GM18517 (cell line): ENCODE results near the gene GRM1.

Experiments
- ATAC-seq: cut with Tn5 transposase; IDR thresholded peaks from one replicate; pipeline ENCODE4 v1.9.1; 2021; ENCODE audit warnings: mild to moderate bottlenecking, moderate library complexity; ENCODE audit not compliant: unreplicated experiment

Gene GRM1

DNA sequence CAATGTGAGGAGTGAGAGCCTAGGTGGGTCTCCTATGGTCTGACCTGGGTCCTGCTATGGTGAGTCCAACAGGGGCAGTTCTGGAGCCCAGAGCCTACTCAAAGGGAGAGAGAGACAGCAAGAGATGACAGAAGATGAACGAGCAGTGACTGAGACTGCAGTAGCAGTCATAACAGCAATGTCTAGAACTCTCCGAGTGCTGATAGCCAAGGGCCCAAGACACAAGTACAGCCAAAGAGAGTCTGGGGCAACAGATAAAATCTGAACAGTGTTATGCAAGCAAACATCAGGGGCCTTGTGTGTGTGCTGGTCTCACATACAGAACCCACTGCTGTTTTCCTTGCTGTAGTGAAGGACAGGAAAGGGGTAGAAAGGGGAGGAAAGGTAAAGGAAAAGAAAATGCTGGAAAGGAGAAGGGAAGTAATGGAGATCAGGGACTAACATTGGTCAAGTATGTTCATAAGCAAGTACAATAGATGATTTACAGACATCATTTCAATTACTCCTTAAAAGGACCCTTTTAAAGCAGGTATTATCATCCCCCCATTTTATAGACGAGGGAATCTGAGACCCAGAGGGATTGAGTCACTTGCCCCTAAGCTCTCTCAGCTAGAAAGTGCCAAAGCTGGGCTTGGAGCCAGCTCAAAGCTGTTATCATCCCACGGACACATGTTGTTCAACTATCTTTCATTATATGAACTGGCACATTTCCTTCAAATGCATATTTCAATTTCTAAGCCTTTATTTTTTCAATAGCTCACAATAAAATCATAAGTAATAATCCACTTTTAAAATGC, 332.5 kb downstream of the GRM1 start:
- no peak for ATAC-seq

DNA sequence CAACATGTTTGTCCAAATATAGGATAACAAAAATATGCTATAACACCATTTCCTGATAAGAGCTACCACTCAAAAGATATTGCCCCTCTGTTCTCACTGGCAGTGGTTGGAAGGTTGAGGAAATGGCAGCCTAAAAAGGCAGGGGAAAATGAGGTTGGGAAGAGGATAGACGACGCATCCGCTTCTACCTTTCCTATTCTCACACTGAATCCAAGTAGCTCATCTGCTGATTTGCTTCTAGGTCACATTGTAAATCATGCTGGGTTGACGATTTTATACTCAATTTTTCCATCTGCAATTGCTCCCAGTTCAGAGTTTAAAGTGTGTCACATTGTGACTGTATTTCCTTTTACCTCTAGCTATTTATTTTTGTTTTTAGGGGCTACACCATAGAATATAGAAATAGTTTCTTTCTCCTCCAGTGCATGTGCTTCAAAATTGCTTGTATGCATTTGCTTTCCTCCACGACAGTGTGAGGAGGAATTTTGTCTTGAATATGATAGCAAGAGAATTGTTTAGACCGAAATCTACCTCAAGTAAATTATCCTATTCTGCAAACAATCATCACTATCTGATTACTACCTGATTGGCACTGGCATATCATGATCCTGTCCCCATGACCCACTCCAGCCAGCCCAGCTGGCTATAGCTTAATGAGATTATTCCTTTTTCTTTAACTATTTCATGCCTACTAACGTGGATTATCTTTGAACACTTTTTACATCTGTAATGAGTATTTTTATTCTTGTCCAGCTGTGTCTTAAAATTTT, 335.2 kb downstream of the GRM1 start:
- ATAC-seq = no peak

DNA sequence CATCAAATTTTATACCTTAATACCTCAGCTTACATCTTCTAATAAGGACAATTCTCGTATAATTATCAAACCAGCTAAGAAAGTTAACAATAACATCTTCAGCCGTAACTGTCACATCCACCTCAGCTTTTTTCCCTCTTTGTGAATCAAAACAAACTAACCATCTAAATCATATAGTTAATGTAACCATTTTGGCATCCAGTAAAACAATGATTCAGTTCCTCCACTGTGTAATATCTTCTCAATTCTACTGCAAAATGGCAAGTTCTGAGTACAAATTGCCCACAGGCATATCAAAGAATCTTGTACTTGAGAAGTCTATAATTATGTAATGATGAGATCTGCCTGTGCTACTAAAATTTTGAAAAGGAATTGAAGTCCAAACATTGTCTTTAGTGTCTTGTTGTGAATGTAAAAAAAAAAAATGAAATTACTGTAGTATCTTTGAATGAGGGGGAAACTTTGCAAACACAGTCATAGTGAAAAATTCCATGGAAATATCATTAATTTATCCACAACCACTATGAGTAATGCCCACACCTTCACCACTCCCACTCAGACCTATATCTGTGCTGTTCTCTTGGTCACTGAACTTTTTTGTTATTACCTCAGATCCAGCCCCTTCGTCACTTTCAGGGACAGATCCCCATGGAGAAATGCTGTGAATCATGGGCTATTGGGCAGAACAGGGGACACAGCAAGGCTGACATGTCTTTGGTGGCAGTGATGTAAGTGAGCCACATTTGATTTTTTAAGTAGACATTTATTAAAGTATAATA, 336.1 kb downstream of the GRM1 start:
- ATAC-seq = no peak

DNA sequence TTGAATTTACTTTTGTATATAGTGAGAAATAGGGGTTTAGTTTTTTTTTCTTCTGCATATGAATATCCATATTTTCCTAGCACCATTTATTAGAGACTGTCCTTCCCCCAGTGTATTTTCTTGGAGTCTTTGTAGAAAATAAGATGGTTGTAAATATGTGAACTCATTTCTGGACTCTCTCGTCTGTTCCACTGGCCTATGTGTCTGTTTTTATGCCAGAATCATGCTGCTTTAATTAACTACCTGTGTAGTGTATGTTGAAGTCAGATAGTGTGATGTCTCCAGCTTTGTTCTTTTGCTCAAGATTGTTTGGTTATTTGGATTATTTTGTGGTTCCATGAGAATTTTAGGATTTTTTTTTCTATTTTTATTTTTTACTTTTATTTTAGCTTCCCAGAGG, 338.2 kb downstream of the GRM1 start:
- no peak for ATAC-seq

DNA sequence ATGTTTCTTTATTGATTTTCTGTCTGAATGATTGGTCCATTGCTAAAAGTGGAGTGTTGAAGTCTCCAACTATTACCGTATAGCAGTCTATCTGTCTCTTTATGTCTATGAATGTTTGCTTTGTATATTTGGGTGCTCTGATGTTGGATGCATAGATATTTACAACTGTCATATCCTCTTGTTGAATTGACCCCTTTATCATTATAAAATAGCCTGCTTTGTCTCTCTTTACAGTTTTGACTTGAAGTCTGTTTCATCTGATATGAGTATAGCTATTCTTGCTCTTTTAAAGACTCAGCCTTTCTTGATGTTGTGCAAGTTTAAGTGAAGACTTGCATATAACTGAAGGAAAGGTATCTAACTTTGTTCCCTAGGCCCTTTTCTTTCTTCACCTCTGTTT, 341.0 kb downstream of the GRM1 start:
- ATAC-seq = no peak

DNA sequence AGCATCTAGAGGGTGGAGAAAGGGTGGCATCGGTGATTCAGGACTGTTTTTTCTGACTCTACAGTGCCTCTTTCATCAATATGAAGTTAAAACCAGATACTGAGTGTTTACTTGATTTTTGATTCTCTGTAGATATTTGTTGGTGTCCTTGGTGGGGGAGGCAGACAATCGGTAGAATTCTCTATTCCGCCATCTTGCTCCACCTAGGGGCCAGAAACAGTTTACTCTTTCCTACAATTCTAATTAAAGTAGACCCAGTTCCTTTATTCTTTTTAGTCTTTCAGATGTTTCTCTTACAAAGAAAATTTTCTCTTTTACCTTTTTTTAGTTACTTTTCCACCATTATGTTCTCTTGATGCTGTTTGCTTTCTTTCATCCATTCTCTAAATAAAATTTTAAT, 352.6 kb downstream of the GRM1 start:
- no peak for ATAC-seq

DNA sequence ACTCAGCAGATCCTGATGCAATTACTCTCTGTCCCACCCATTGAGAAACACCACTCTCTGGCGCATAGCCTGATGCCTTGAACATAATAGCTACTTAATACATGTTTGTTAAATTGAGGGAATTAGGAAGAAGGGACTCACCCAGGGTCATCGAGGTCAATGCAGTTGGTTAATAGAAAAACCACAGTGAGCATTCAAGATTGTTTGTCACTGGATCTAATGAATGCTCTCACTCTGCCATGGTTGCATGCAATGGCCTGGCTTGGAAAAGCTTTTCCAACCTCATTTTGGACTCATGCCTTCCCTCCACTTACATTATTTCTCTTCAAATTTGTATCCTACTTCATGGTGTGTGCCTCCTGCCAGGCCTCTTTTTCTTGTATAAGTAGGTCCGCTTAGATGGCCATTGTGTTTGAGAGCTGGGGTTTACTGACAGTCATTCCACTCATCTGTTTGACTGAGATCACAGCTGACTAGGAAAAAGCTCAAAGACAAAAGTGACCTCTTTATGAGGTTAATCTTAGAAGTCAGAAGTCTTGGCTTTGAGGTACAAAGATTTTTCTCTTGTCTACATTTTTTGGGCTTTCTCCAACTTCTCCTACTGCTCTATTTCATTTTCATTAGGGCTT, 360.0 kb downstream of the GRM1 start:
- ATAC-seq = no peak

DNA sequence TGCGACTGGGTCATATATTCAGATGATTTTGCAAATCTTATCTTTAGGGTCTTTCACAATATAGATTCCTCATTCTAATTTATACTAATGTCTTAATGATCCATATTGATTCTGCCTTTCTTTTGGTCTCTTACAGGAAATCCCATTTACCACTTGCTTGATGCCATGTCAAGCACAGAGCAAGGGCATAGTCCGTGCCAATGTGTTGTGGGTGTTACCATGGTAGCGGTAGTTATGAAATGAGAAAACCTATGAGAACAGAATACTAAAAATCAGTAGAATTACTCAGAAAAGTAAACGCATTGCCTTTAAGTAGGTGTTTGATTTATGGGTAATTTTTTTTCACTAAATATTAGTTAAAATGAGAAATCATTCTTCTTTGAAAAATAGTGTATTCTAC, 360.9 kb downstream of the GRM1 start:
- no peak for ATAC-seq

DNA sequence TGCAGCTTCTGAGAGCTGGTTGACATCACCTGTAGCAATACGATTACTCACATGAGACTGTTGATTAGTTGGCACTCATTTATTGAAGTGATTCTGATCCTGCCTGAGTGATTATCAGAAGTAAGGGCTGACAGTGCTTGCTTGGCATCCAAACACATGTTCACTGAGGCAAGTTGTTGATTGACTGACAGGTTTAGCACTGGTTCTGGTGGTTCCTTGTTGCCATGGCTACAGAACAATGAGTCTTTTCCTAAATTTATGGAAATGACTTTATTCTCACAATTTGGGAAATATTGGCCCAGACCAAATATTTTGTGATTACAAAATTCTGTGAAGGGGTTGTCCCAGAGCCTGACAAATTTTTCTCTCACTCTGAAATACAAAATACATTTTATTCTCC, 368.8 kb downstream of the GRM1 start:
- no peak for ATAC-seq

DNA sequence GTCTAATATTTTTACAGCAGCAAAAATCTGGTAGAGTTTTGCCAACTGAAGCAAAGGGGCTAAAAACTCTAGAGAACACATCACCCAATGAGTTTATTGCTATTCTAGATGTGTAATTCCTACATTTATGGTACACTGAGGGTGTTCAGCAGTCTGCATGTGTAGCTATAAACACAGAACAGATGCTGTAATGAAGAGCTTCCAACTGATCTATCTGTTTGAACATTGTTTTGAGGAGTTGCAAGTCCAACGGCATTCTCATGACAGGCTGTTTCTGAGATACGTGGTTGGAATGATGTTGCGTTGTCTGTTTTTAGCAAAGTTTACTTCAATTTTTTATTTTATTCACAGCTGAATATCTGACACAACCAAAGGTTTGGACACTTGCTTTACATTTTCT, 373.6 kb downstream of the GRM1 start:
- ATAC-seq = no peak

DNA sequence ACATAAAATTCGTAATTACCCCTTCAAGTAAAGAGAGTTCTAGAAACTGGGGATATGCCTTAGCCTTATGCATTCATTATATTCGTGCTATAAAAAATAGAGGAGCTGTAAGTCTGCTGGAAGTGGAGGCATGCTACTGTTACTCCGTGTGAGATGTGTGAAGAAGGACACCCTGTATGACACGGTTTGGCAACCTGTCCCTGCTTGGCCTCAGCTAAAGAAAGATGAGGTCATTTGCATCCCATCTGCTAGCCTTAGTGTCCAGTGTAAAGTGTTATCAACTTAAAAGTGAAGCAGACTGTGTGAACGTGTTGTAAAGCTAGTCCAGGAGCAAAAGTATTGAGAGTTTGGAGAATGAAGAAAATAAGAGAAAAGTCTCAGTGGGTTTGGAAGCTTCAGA, 379.7 kb downstream of the GRM1 start:
- no peak for ATAC-seq

DNA sequence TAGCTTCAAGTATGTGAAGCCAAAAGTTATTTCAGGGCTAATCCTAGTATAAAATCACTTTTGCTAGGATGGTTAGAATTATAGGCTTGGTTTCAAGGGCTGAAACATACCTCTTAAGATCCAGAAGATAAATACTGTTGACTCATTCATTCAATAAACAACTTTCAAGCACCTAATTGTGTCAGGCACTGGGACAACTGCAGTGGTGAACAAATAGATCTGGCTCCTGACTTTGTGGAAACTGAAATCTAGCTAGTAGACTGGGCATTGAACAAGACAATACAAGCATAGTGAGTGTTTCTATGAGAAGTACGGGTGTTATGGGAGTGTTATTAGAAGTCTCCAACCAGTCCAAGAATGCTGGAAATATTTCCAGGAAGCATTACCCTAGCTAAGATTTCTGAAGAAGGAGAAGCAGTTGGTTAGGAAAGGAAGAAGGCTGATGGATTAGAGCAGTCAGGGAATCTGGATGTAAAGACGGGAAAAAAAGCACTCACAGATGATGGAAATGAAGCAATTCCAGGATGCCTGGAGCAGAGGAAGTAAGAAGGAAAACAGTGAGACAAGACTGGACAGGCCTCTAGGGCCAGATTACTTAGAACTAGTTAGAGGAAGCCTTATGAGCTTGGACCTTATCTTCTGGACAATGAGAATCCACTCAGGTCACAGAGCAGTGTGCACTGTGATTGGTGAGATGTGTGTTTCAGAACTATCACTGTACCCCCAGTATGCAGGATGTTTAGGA, 382.2 kb downstream of the GRM1 start:
- no peak for ATAC-seq

DNA sequence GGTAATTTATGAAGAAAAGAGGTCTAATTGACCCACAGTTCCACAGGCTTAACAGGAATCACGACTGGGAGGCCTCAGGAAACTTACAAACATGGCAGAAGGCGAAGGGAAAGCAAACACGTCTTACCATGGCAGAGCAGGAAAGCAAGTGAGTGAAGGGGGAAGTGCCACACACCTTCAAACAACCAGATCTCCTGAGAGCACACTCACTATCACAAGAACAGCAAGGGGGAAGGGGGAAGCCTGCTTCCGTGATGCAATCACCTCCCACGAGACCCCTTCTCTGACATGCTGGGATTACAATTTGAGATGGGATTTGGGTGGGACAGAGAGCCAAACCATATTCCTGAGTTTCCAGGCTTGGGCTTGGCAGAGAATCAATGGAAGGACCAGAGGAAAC, 390.7 kb downstream of the GRM1 start:
- ATAC-seq = no peak

DNA sequence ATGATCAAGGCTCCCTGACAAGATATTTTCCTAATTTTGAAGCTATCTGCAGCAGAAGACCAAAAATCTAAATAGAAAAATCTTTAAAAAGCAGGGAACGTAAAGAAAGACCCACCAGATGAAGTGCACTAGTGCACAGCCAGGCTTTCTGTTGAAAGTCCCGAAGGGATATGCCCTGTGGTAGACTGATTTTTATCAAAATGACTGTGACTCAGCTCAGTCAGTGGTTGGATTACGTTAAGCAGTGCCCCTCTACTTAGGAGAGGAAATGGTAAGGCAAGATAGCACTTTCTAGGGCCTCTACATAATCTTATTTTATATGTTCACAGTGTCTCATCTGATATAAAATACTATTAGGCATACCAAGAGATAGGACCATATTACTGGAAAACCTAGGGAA, 391.4 kb downstream of the GRM1 start:
- ATAC-seq = no peak

DNA sequence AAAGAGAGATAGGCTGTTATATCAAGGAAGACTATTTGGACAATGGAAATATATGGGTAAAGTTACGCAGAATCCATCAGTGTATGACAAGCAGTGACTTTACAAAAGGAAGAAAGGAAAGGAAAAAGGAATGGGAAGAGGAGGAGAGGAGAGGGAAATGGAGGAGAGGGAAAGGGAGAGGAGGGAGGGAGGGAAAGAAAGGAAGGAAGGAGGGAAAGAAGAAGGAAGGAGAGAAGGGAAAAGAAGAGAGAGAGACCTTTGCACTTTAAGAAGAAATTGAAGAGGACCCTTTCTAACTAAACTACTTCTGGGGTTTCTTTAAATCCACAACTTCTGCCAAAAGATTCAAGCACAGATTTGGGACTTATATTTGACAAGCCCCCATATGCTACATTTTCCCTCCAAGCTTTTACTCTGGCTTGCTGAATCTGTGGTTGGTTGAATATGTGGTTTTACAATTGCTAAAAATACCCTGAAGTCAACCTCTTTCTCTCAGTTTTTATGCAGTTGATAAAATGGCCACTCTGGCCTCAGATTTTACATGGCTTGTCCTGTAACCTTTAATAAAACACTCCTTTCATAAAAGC, 394.0 kb downstream of the GRM1 start:
- no peak for ATAC-seq

DNA sequence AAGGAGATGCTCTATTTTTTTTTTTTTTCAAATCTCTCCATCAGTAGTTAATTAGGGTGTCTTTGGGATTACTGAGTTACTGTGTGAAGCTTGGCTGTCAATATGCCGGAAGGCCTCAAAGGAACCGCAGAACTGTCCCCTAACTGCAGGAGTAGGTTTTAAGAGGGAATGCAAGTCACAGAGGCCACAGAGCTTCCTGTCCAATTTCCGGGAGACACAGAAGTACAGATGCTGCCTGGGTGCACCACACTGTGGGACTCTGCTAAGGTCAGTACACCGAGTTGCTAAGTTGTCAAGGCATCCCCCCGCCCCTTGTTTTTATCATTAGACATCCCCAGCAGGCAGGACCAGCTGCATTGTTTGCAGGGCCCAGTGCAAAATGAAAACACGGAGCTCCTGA, 394.6 kb downstream of the GRM1 start:
- ATAC-seq = no peak

DNA sequence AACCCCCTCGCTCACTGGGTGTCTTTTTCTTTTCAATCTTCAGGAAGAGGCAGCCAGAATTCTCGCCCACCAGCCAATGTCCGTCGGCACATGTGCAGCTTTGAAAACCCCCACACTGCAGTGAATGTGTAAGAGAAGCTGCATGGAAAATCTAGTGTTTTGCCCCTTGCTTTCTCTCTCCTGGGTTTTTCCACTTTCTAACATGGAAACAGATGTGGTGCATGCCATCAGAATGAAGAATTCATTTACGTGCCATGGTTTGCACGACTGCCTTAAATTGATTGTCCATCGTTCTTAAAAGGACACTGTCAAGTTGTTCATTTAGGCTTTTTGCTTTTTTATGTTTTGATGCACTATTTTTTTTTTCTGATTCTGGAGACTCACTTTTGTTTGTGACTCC, 397.7 kb downstream of the GRM1 start:
- ATAC-seq = no peak

DNA sequence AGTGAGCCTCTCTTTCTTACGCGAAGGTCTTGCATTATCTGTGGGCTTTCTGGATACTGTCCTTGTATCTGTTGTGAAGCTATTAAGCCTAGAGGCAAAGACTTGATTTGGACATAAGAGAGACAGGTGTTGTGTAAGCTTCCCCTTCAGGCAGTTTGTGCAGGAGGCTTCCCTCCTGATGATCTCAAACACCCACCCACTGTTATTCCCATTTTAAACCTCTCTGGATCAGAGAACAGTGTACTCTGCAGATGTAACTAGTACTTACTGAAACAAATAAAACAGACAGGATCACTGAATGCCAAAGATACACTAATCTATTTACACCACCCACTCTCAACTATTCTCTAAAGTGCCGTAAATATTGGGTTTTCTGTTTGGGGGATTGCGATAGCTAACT, 401.0 kb downstream of the GRM1 start:
- ATAC-seq = no peak

DNA sequence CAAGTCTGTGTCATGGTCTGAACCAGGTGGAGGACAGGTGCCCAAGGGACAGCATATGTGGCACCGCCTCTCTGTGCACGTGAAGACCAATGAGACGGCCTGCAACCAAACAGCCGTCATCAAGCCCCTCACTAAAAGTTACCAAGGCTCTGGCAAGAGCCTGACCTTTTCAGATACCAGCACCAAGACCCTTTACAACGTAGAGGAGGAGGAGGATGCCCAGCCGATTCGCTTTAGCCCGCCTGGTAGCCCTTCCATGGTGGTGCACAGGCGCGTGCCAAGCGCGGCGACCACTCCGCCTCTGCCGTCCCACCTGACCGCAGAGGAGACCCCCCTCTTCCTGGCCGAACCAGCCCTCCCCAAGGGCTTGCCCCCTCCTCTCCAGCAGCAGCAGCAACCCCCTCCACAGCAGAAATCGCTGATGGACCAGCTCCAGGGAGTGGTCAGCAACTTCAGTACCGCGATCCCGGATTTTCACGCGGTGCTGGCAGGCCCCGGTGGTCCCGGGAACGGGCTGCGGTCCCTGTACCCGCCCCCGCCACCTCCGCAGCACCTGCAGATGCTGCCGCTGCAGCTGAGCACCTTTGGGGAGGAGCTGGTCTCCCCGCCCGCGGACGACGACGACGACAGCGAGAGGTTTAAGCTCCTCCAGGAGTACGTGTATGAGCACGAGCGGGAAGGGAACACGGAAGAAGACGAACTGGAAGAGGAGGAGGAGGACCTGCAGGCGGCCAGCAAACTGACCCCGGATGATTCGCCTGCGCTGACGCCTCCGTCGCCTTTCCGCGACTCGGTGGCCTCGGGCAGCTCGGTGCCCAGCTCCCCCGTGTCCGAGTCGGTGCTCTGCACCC, 405.2 kb downstream of the GRM1 start:
- no peak for ATAC-seq
